Omental fat pad (tissue), 4 donors: ENCODE results near the gene LIFR. TPM values are rescaled to one million over a fixed set of nuclear protein-coding genes. Genes with fewer than 3 reads are reported as not detected.

Experiments
- ATAC-seq: fragments of 150-250 bp; one replicate; pipeline ENCODE4 v1.9.1; 2016; ENCODE audit warnings: mild to moderate bottlenecking, moderate library complexity; ENCODE audit not compliant: low FRiP score
- DNase-seq: peaks from one replicate; pipeline ENCODE4 v3.0.0-alpha.2; 2019; ENCODE audit warnings: low spot score
- total RNA-seq, 4 donors: library from RNA; depleted of rRNA; stranded (reverse); fragments of >200 nt; gene quantifications; one replicate each; pipeline ENCODE4 v1.1.0, GENCODE V29; 2016
- TF ChIP-seq, protein P1 (sequence below), 3 donors: fragments of 450-650 bp; IDR thresholded peaks; one replicate each; pipeline ENCODE4 v1.5.1; 2016 to 2017; ENCODE audit warnings: antibody characterized with exemption in 3 of 3, mild to moderate bottlenecking in 3 of 3, moderate library complexity in 2 of 3

Gene LIFR
- total RNA-seq, 4 donors from 2014 or later: 95.9 to 388 (median 126) TPM

- ATAC-seq: no peak
- TF ChIP-seq, protein P1, sequence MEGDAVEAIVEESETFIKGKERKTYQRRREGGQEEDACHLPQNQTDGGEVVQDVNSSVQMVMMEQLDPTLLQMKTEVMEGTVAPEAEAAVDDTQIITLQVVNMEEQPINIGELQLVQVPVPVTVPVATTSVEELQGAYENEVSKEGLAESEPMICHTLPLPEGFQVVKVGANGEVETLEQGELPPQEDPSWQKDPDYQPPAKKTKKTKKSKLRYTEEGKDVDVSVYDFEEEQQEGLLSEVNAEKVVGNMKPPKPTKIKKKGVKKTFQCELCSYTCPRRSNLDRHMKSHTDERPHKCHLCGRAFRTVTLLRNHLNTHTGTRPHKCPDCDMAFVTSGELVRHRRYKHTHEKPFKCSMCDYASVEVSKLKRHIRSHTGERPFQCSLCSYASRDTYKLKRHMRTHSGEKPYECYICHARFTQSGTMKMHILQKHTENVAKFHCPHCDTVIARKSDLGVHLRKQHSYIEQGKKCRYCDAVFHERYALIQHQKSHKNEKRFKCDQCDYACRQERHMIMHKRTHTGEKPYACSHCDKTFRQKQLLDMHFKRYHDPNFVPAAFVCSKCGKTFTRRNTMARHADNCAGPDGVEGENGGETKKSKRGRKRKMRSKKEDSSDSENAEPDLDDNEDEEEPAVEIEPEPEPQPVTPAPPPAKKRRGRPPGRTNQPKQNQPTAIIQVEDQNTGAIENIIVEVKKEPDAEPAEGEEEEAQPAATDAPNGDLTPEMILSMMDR (IDR thresholded peaks at IDR 0.05): no peak
- no peak for DNase-seq
Observed at GRCh38 chr5:38497946-38498345, 58.5 kb downstream of the LIFR start.

DNA sequence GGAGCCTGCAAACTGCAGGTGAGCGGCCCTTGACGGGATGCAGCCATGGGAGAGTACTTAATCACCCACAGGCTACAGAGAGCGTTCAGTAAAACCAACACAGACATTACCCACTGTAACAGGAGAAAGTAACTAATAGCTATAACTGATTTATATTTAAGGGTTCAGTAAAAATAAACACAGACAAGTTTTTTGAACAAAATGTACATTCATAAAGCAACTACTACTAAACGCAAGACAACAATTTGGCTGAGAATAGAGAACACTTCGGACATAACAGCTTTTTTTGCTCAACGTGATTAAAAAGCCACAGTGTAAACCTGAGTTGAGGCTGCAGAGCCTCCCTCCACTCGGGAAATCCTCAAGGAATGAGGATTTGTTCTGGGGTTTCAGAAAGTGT lies 61.7 kb downstream of the LIFR start:
- TF ChIP-seq, protein P1 (IDR thresholded peaks at IDR 0.05): no peak
- DNase-seq: no peak
- no peak for ATAC-seq

DNA sequence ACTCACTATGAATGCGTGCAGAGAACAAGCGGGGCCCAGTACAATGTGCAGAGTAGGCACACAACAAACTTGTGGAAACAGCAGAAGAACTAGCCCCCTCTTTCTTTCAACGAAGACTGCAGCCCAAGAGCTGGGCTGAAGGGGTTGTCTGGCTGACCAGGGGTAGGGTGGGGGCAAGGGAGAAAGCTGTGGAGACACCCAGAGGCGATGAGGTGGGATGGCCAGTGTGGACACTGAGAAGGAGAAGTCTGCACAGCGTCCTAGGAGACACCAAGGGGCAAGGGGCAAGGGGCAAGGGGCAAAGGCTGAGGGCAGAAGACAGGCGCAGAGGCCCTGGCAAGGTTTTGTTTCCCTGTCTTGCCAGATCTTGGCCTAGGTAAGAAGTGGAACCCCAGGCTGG lies 62.3 kb downstream of the LIFR start:
- ATAC-seq (no peak), DNase-seq (no peak)
- TF ChIP-seq, protein P1 (IDR thresholded peaks at IDR 0.05): no peak

GRCh38 chr5:38483805-38484398 lies 72.5 kb downstream of the LIFR start:
- no peak for DNase-seq
- ATAC-seq: no peak
- TF ChIP-seq, protein P1 (IDR thresholded peaks at IDR 0.05): no peak

DNA sequence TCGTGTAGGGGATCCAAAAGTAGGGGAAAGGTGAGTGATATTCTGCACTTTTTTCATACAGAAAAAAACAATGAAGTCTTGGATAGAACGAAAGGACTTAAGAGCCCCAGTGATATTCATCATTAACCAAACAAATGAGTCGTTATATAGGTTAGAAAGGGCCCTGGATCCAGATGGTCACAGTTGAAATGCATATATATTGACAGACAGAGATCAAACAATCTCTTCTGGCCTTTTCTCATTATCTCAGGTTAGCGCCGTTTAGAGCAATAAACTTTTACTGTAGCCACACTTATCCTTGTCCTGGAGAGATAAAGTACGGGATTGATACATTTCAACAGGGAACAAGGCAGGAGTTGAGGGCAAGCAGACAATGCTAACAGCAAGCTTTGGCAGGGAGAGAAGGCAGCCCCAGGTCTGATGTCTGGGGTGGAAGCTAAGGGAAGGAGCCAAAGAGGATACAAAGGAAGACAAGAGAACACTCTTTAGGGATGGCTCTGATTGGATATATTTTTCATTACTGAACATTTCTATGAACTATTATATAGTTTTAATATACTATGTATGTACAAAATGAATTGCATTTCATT lies 77.0 kb downstream of the LIFR start:
- no peak for ATAC-seq
- no peak for DNase-seq
- TF ChIP-seq, protein P1 (IDR thresholded peaks at IDR 0.05): no peak

- DNase-seq: no peak
- TF ChIP-seq, protein P1 (IDR thresholded peaks at IDR 0.05): no peak
- ATAC-seq: no peak
Observed at GRCh38 chr5:38478878-38479277, 77.6 kb downstream of the LIFR start.

DNA sequence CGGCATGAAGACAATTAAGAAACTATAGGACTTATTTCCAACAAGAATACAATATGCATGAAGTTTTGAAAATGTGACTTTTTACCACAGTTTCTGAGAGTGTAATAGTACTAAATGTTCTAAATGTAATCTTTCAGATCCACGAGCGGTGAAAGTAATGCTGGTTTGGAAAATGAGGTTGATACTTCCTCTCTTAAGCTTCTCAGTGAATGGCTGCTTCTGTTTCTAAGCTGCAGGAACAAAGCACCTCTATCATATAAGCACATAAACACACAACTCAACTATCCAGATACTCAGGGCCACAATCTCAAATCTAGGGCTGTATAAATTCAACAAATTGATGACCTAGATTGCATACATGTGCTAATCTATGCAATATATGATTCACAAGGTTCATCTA lies 78.3 kb downstream of the LIFR start:
- ATAC-seq: no peak

More for the DNA sequence above, 78.3 kb downstream of the LIFR start:
- no peak for DNase-seq
- TF ChIP-seq, protein P1 (IDR thresholded peaks at IDR 0.05): no peak
